OCI-LY1 (cell line): Measurements from ENCODE around the gene RFTN1.
A peak's percentile ranks its signal among the peaks of the same experiment; 100 is the strongest.

Source experiments
- H2AFZ ChIP-seq: fragments of 200-600 bp; sonication (generic), shearing (Covaris generic); 2 replicates; pipeline ENCODE4 v1.6.0; 2014; ENCODE audit warnings: antibody characterized with exemption, mild to moderate bottlenecking, low read length
- H3F3A ChIP-seq: fragments of 200-600 bp; sonication (generic), shearing (Covaris generic); 2 replicates; pipeline ENCODE4 v1.6.0; 2014; ENCODE audit warnings: mild to moderate bottlenecking, antibody characterized with exemption, low read length, moderate library complexity; ENCODE audit not compliant: insufficient read depth
- H3K27ac ChIP-seq: fragments of 200-600 bp; sonication (generic); 2 replicates; pipeline ENCODE4 v1.5.1; 2014; ENCODE audit warnings: low read length, mixed run types, mild to moderate bottlenecking, low read depth; ENCODE audit not compliant: poor library complexity, severe bottlenecking
- H3K27me3 ChIP-seq: fragments of 200-600 bp; sonication (generic); 2 replicates; pipeline ENCODE4 v1.6.0; 2014; ENCODE audit warnings: antibody characterized with exemption, mild to moderate bottlenecking, low read length, moderate library complexity; ENCODE audit not compliant: insufficient read depth
- H3K36me3 ChIP-seq: fragments of 200-600 bp; sonication (generic); 2 replicates; pipeline ENCODE4 v1.6.1; 2014; ENCODE audit warnings: mild to moderate bottlenecking, antibody characterized with exemption, low read length, moderate library complexity, mixed read lengths; ENCODE audit not compliant: insufficient read depth
- H3K4me1 ChIP-seq: fragments of 200-600 bp; sonication (generic); 2 replicates; pipeline ENCODE4 v1.5.1; 2014; ENCODE audit warnings: mild to moderate bottlenecking, low read length, moderate library complexity; ENCODE audit not compliant: insufficient read depth, severe bottlenecking
- H3K4me2 ChIP-seq: fragments of 200-600 bp; sonication (generic), shearing (Covaris generic); 2 replicates; pipeline ENCODE4 v1.6.1; 2014; ENCODE audit warnings: low read length
- H3K4me3 ChIP-seq: fragments of 200-600 bp; sonication (generic); 2 replicates; pipeline ENCODE4 v1.5.1; 2014; ENCODE audit warnings: low read length, low read depth, mild to moderate bottlenecking, mixed read lengths; ENCODE audit not compliant: poor library complexity, severe bottlenecking
- H3K79me2 ChIP-seq: fragments of 200-600 bp; shearing (Covaris generic); 2 replicates; pipeline ENCODE4 v1.6.1; 2016; ENCODE audit warnings: mixed run types, low read length, mixed read lengths; ENCODE audit not compliant: insufficient read depth
- H3K9ac ChIP-seq: fragments of 200-600 bp; sonication (generic), shearing (Covaris generic); 2 replicates; pipeline ENCODE4 v1.6.1; 2014; ENCODE audit warnings: mild to moderate bottlenecking, low read length, mixed read lengths
- H3K9me2 ChIP-seq: fragments of 200-600 bp; sonication (generic), shearing (Covaris generic); 2 replicates; pipeline ENCODE4 v1.6.1; 2014; ENCODE audit warnings: low read depth, mild to moderate bottlenecking, low read length, mixed read lengths
- H3K9me3 ChIP-seq: fragments of 200-600 bp; shearing (Covaris generic); 2 replicates; pipeline ENCODE4 v1.6.1; 2014; ENCODE audit warnings: low read length, mixed read lengths
- H4K20me1 ChIP-seq: fragments of 200-600 bp; sonication (generic), shearing (Covaris generic); 2 replicates; pipeline ENCODE4 v1.6.0; 2016; ENCODE audit warnings: mild to moderate bottlenecking, low read length; ENCODE audit not compliant: insufficient read depth
- CTCF ChIP-seq: fragments of 200-600 bp; sonication (generic), shearing (Covaris generic); IDR thresholded peaks from 2 replicates; pipeline ENCODE4 v1.5.1; 2017; ENCODE audit warnings: mild to moderate bottlenecking, antibody characterized with exemption, low read length, moderate library complexity, mixed read lengths
- EZH2 ChIP-seq: fragments of 200-600 bp; sonication (generic), shearing (Covaris generic); IDR thresholded peaks from 2 replicates; pipeline ENCODE4 v1.8.0; 2017; ENCODE audit warnings: borderline replicate concordance, mixed run types, mild to moderate bottlenecking, antibody characterized with exemption, low read length, moderate library complexity, mixed read lengths

The RFTN1 gene

GRCh38 chr3:16428612-16429011 is 84.9 kb downstream of the RFTN1 start:
- no peak overlapping the region; the same call in 1 of the 2 replicates for H3K9ac ChIP-seq
- peaks cover 71% of the 10 kb centered on the region for H3K79me2 ChIP-seq
- H2AFZ ChIP-seq: no peak overlapping the region
- no peak overlapping the region for H3K4me3 ChIP-seq
- peaks cover 90% of the 10 kb centered on the region for H3K36me3 ChIP-seq
- no peak overlapping the region for H3K4me2 ChIP-seq
- H3K27me3 ChIP-seq: no peaks in the 10 kb centered on the region
- H3F3A ChIP-seq: peaks cover 11% of the 10 kb centered on the region
- H3K4me1 ChIP-seq: peaks cover 100% of the 10 kb centered on the region
- no peak for TF ChIP-seq EZH2
- TF ChIP-seq CTCF: no peak
- no peaks in the 10 kb centered on the region for H3K9me2 ChIP-seq
- H4K20me1 ChIP-seq: no peaks in the 10 kb centered on the region
- H3K27ac ChIP-seq: peak overlapping the region; percentile 99
- H3K9me3 ChIP-seq: no peaks in the 10 kb centered on the region

GRCh38 chr3:16427103-16427965 is 86.2 kb downstream of the RFTN1 start:
- H3K79me2 ChIP-seq: peaks cover 82% of the 10 kb centered on the region
- H3K36me3 ChIP-seq: peaks cover 94% of the 10 kb centered on the region
- H3K4me1 ChIP-seq: peaks cover 100% of the 10 kb centered on the region
- no peak overlapping the region for H3K4me2 ChIP-seq
- H3K27me3 ChIP-seq: no peaks in the 10 kb centered on the region
- no peak overlapping the region for H3K4me3 ChIP-seq
- H2AFZ ChIP-seq: no peak overlapping the region
- no peak overlapping the region for H3K9ac ChIP-seq
- no peaks in the 10 kb centered on the region for H4K20me1 ChIP-seq
- peak overlapping the region; percentile 99 for H3K27ac ChIP-seq
- H3K9me2 ChIP-seq: no peaks in the 10 kb centered on the region
- TF ChIP-seq EZH2: no peak
- TF ChIP-seq CTCF: no peak
- H3K9me3 ChIP-seq: no peaks in the 10 kb centered on the region
- peaks cover 8% of the 10 kb centered on the region; the same call in 1 of the 2 replicates for H3F3A ChIP-seq

- Histone ChIP-seq H3K9ac (no peak overlapping the region), H3K9me3 (no peaks in the 10 kb centered on the region), H3K4me2 (no peak overlapping the region), H3K9me2 (no peaks in the 10 kb centered on the region), H3K36me3 (peaks cover 93% of the 10 kb centered on the region), H3K4me1 (peaks cover 98% of the 10 kb centered on the region), H3F3A (peaks cover 3% of the 10 kb centered on the region; the same call in 1 of the 2 replicates), H3K4me3 (no peak overlapping the region), H3K79me2 (peaks cover 87% of the 10 kb centered on the region), H4K20me1 (no peaks in the 10 kb centered on the region), H3K27me3 (no peaks in the 10 kb centered on the region), H3K27ac (peak overlapping the region; percentile 99), H2AFZ (no peak overlapping the region)
- TF ChIP-seq EZH2 (no peak), CTCF (no peak)
Observed at GRCh38 chr3:16426665-16427064, 86.8 kb downstream of the RFTN1 start.
